ENCODE measurements around the gene FNDC11.

GRCh38 chr20:63504642-63505041 lies 49.3 kb upstream of the FNDC11 start:
- TF ChIP-seq CTCF (IDR thresholded peaks at IDR 0.05; ENCODE audit: insufficient read depth, low read length), result no peak
- no peak for TF ChIP-seq GABPA (IDR thresholded peaks at IDR 0.05; ENCODE audit: low read depth)
- no peak for TF ChIP-seq REST (IDR thresholded peaks at IDR 0.05; ENCODE audit: insufficient replicate concordance, low read depth)
- no peak for TF ChIP-seq POLR2AphosphoS5 (IDR thresholded peaks at IDR 0.05; ENCODE audit: low read depth)
